Measurements from ENCODE around the gene ISM2.

The ISM2 gene

GRCh38 chr14:77507762-77508161 is 9.1 kb upstream of the ISM2 start:
- DNase-seq (ENCODE audit: low spot score): no peak

DNA sequence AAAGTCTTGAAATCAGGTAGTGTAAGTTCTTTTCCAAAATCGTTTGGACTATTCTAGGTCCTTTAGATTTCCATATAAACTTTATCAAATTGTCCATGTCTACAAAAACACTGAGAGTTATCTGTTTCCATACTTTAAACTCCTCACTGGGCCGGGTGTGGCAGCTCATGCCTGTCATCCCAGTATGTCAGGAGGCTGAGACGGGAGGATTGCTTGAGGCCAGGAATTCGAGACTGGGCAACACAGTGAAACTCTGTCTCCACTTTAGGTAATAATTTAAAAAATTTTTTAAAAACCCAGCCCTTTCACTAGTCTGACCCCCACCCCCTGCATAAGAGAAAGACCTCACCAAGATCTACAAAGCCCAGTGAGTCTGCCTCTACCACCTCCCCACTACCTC is 6.4 kb upstream of the ISM2 start:
- no peak for DNase-seq (ENCODE audit: low spot score)

DNA sequence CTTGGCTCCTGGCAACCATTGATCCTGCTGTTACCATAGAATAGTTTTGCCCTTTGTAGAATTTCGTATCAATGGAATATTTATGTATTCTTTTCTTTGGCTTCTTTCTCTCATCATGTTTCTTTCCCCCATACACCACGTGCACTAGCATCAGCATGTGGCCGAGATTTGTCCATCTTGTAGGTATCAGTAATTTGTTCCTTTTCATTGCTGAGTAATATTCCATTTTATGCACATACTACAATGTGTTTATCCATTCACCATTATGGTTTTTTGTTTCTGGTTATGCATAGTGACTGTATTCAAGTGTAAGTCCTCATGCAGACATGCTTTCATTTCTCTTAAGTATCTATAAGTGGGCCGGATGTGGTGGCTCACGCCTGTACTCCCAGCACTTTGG is 4.5 kb upstream of the ISM2 start:
- DNase-seq (ENCODE audit: low spot score): no peak

- no peak for DNase-seq (ENCODE audit: low spot score)
These were observed 3.6 kb upstream of the ISM2 start for GRCh38 chr14:77502109-77502782.

DNA sequence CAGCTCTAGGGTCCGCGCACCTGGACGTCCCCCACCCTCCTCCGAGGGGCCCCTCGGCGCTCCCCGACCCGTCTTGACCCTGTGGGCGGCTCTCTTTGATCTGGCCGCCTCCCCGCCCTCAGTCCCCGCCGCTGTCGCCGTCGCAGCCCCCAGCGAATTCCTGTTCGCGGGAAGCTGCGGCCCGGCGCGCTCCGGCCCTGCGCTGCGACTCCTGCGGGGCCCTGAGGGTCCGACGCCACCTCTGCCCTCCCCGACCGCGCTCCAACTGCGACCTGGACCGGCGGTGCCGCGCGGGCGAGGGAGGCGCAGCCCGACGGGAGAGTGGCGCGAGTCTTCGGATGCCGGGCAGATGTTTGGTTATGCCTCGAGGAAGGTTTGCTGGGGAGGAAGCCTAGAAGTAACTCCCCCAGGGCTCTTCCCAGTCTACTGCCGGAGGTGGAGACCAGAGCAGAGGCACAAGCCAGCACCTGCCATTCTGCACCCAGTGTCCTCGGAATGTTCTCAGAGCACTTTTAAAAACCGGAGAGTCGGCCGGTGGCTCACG is 440 bp upstream of the ISM2 start:
- no peak for DNase-seq (ENCODE audit: low spot score)

- no peak for DNase-seq (ENCODE audit: low spot score)
These were observed 3.3 kb downstream of the ISM2 start for GRCh38 chr14:77495334-77495733.

DNA sequence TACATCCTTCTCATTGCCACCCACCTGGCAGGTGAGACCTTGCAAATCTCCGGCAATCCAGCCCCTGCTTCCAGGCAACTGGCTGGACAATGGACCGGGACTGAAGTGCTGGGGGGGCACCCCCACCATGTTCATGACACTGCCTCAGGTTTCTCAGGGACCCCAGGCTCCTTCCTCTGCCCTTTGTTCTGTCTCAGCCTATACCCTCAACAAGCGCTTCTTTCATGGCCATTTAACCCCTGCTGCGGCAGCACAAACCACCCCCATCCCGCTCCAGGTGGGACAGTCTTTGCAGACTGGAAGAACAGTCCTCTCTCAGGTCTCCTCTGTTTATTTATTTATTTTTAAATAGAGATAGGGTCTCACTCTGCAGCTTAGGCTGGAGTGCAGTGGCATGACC is 7.6 kb downstream of the ISM2 start:
- no peak for DNase-seq (ENCODE audit: low spot score)

GRCh38 chr14:77490347-77490986 is 8.1 kb downstream of the ISM2 start:
- no peak for DNase-seq (ENCODE audit: low spot score)

- DNase-seq (ENCODE audit: low spot score): no peak
These were observed 9.6 kb downstream of the ISM2 start for GRCh38 chr14:77489041-77489440.

DNA sequence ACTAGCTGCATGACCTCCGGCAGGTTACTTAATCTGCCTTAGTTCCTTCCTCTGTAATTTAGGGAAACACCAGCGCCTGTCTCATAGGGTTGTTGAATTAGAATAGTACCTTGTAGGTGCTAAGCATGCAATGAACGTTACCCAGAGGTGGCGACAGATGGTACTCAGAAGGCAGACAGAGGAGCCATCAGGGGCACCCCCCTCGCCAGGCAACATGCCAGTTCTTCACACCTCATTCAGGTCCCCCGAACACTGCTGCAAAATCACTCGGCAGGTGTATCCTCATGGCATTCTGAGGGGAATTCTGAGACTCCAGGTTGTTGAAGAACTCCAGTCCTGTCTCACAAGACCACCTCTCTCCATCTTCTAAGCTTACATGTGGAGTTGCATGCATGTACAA is 10.1 kb downstream of the ISM2 start:
- no peak for DNase-seq (ENCODE audit: low spot score)

DNA sequence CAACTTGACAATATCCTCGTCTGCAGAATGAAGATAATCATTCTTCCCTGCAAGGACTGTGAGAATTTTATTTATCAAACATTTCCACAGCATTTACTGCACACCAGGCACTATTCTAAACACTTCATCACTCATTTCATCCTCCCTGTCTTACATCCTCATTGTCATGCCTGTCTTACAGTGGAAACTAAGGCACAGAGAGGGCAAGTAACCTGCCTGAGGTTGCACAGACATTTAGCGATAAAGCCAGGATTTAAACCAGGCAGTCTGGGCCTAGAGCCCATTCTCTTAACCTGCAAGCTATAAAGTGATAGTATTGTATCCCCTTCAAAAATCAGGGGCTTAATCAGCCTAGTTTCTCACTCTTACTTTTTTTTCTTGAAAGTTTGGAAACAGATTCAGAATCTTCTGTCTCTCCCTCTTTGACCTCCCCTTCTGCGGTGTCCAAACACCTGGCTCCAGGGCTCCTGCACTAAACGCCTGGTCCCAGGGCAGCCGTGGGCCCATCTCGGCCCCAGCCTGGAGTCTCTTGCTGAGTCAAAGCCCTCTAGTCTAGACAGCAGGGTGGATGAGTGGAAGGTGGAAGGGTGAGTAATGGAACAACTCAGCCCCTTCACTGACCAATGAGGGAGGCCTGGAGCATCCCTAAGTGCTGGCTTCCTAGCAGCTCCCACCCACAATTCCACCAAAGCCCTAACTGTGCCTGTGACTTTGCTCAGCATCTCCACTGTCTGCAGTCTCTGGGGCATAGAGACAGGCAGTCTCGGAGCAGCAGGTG is 12.5 kb downstream of the ISM2 start:
- DNase-seq (ENCODE audit: low spot score): no peak

DNA sequence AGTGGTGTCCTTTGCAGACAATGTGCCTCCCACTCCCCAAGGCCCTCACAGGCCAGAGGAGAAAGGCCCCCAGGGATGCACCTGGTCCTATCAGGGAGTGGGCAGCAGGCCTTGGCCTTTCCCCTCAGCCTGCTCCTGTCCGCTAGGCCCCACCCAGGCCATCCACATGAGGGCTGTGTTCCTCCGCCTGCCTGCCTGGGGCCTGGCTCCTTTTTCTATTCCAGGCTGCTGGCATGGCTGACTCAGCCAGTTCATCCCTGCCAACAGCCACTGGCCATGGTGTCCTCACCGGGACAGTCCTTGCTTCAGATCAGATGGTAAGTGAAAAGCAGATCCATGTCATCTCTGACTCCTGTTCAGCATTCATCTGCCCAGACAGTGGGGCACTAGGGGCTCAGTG is 13.4 kb downstream of the ISM2 start:
- no peak for DNase-seq (ENCODE audit: low spot score)

GRCh38 chr14:77482422-77482821 is 16.2 kb downstream of the ISM2 start:
- no peak for DNase-seq (ENCODE audit: low spot score)

GRCh38 chr14:77478796-77479195 is 19.8 kb downstream of the ISM2 start:
- no peak for DNase-seq (ENCODE audit: low spot score)

GRCh38 chr14:77478029-77478428 is 20.6 kb downstream of the ISM2 start:
- no peak for DNase-seq (ENCODE audit: low spot score)

- DNase-seq (ENCODE audit: low spot score): no peak
These were observed 23.0 kb downstream of the ISM2 start for GRCh38 chr14:77475432-77476115.

GRCh38 chr14:77474479-77475177 is 24.0 kb downstream of the ISM2 start:
- no peak for DNase-seq (ENCODE audit: low spot score)

DNA sequence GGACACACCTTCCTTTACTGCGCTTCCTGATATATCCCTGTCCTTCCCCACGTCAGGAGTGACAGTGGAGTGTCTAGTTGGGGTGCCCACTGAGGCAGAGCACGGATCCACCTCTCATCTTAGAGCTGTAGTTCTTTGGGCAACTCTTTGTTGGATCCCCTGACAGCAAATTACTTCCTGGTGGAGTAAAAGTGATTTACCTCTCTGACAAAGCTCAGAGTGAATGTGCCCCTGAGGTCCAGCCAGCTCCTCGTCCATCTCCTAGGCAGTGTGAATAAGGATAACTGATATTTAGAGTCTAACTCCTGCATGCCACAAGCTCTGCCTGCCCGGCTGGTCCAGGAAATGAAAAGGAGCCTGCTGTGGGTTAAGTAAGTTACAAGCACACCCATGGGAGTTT is 24.7 kb downstream of the ISM2 start:
- no peak for DNase-seq (ENCODE audit: low spot score)

DNA sequence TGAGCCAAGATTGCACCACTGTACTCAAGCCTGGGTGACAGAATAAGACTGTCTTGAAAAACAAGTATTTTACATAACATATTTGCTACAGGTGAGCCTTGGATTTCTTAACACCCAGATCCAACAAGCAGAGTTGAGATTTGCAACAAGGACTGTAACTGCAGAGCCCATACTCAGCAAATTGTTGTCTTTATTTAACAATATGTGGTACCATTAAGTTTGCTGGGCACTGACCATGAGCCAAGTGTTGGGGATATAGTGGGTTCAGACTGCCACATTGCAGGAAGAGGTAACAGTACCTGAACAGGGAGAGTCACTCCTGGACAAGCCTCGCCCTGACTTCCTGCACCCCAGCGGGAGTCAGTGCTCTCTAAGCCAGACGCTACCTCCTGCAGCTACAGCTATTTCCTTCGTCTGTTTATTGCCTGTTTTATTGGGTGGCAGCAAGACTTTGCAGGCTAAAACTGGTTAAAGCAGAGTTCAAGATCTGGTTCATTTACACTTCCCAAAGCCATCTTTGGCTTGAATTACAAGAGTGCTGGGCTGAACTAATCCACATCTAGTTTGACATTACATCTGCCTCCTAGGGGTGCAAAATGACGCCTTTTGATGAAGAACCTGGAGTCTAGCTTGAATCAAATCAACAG is 28.3 kb downstream of the ISM2 start:
- DNase-seq (ENCODE audit: low spot score): no peak

GRCh38 chr14:77469539-77469938 is 29.1 kb downstream of the ISM2 start:
- DNase-seq (ENCODE audit: low spot score): no peak

DNA sequence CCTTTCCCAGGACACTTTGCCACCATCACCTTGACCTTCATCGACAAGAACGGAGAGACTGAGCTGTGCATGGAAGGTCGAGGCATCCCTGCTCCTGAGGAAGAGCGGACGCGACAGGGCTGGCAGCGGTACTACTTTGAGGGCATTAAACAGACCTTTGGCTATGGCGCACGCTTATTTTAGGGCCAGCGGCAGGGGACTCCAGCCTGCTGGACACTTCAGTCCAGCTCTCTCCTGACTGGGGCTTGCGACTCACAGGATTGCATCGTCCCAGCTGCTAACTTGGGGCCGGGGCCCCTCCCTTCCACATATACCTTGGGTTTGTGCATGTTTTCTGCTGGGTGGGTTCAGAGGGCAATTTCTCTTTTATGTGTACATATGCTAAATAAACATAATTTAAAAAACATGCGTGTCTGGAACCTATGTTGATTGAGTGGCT is 29.5 kb downstream of the ISM2 start:
- DNase-seq (ENCODE audit: low spot score): no peak
